ENCODE measurements around the gene TMC6.
"Not testable (repeated sequence)": the region's sequence is repeated elsewhere in the genome, so short reads cannot be mapped to it uniquely, and the experiment has no call there.

Gene TMC6

GRCh38 chr17:78088529-78088928 lies 40.0 kb downstream of the TMC6 start:
- Histone ChIP-seq H3K27me3 (no peaks in the 10 kb centered on the region), H3K4me1 (ENCODE audit: control insufficient read depth in 1 of 2, insufficient read depth in 1 of 2, low read depth in 1 of 2, low read length in 1 of 2) (peaks cover 0 to 3% of the 10 kb centered on the region in 2 experiments), H3K4me3 (ENCODE audit: low read depth in 1 of 2, low read length in 1 of 2) (no peak overlapping the region), H3K9me3 (no peaks in the 10 kb centered on the region), H3K36me3 (peaks cover 87% of the 10 kb centered on the region), H3K27ac (no peak overlapping the region)
- TF ChIP-seq, protein P1, sequence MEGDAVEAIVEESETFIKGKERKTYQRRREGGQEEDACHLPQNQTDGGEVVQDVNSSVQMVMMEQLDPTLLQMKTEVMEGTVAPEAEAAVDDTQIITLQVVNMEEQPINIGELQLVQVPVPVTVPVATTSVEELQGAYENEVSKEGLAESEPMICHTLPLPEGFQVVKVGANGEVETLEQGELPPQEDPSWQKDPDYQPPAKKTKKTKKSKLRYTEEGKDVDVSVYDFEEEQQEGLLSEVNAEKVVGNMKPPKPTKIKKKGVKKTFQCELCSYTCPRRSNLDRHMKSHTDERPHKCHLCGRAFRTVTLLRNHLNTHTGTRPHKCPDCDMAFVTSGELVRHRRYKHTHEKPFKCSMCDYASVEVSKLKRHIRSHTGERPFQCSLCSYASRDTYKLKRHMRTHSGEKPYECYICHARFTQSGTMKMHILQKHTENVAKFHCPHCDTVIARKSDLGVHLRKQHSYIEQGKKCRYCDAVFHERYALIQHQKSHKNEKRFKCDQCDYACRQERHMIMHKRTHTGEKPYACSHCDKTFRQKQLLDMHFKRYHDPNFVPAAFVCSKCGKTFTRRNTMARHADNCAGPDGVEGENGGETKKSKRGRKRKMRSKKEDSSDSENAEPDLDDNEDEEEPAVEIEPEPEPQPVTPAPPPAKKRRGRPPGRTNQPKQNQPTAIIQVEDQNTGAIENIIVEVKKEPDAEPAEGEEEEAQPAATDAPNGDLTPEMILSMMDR (IDR thresholded peaks at IDR 0.05), result no peak

GRCh38 chr17:78086740-78087139 lies 41.8 kb downstream of the TMC6 start:
- Histone ChIP-seq H3K27me3 (no peaks in the 10 kb centered on the region), H3K36me3 (peaks cover 87% of the 10 kb centered on the region), H3K4me1 (ENCODE audit: control insufficient read depth in 1 of 2, insufficient read depth in 1 of 2, low read depth in 1 of 2, low read length in 1 of 2) (peaks cover 0 to 3% of the 10 kb centered on the region in 2 experiments), H3K4me3 (ENCODE audit: low read depth in 1 of 2, low read length in 1 of 2) (no peak overlapping the region), H3K27ac (no peak overlapping the region), H3K9me3 (no peaks in the 10 kb centered on the region)
- TF ChIP-seq, protein P1 (IDR thresholded peaks at IDR 0.05), result no peak

GRCh38 chr17:78082988-78083387 lies 45.6 kb downstream of the TMC6 start:
- TF ChIP-seq, protein P1 (IDR thresholded peaks at IDR 0.05), result no peak
- H3K27ac ChIP-seq, result no peak overlapping the region
- no peaks in the 10 kb centered on the region for H3K9me3 ChIP-seq
- peaks cover 90% of the 10 kb centered on the region for H3K36me3 ChIP-seq
- H3K4me1 ChIP-seq (ENCODE audit: control insufficient read depth in 1 of 2, insufficient read depth in 1 of 2, low read depth in 1 of 2, low read length in 1 of 2), result no peaks in the 10 kb centered on the region
- no peaks in the 10 kb centered on the region for H3K27me3 ChIP-seq
- H3K4me3 ChIP-seq (ENCODE audit: low read depth in 1 of 2, low read length in 1 of 2), result no peak overlapping the region

GRCh38 chr17:78082355-78082872 lies 46.1 kb downstream of the TMC6 start:
- not testable (repeated sequence) for H3K9me3 ChIP-seq; H3K4me1 ChIP-seq (ENCODE audit: control insufficient read depth in 1 of 2, insufficient read depth in 1 of 2, low read depth in 1 of 2, low read length in 1 of 2); H3K27me3 ChIP-seq; H3K4me3 ChIP-seq (ENCODE audit: low read depth in 1 of 2, low read length in 1 of 2); H3K27ac ChIP-seq
- peaks cover 90% of the 10 kb centered on the region for H3K36me3 ChIP-seq

DNA sequence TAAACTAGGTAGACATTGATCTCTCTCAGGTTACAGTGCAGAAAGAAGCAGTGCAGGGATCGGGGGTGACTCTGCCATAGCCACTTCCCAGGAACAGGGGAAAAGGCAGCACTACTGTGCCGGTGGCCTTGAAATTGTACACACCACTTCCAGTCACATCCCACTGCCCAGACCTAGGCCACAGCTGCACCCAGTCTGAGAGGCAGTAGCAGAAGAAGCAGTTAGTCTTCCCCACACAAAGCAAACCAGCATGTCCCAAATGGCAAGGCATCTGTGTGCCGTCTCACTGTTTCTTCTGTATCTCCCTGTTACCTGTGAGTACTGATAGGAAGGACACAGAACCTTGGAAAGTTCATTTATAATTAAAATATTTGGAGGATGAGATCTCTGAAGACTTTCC lies 47.0 kb downstream of the TMC6 start:
- no peak overlapping the region for H3K4me3 ChIP-seq (ENCODE audit: low read depth in 1 of 2, low read length in 1 of 2)
- no peaks in the 10 kb centered on the region for H3K27me3 ChIP-seq
- H3K27ac ChIP-seq, result no peak overlapping the region
- no peaks in the 10 kb centered on the region for H3K4me1 ChIP-seq (ENCODE audit: control insufficient read depth in 1 of 2, insufficient read depth in 1 of 2, low read depth in 1 of 2, low read length in 1 of 2)
- no peaks in the 10 kb centered on the region for H3K9me3 ChIP-seq
- peaks cover 90% of the 10 kb centered on the region for H3K36me3 ChIP-seq
- TF ChIP-seq, protein P1 (IDR thresholded peaks at IDR 0.05), result no peak

DNA sequence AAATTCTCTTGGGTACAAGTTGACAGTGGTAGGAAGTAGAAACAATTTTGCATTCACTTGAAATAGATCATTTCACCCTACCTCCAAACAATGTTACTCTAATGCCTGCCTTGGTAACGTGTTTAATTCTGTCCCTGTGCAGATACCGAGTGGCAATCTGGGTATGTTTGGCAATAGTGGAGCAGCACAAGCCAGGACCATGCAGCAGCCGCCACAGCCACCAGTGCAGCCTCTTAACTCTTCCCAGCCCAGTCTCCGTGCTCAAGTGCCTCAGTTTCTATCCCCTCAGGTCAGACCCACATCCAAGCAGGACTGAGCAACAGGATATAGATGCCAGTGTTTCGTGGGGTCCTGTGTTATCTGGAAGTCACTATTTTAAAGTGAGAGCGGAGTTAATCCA lies 49.3 kb downstream of the TMC6 start:
- Histone ChIP-seq H3K27me3 (no peaks in the 10 kb centered on the region), H3K4me3 (ENCODE audit: low read depth in 1 of 2, low read length in 1 of 2) (no peak overlapping the region), H3K9me3 (no peaks in the 10 kb centered on the region), H3K36me3 (peaks cover 98% of the 10 kb centered on the region), H3K27ac (no peak overlapping the region), H3K4me1 (ENCODE audit: control insufficient read depth in 1 of 2, insufficient read depth in 1 of 2, low read depth in 1 of 2, low read length in 1 of 2) (no peaks in the 10 kb centered on the region)
- TF ChIP-seq, protein P1 (IDR thresholded peaks at IDR 0.05), result no peak
